Parathyroid adenoma (tissue), 2 donors: ENCODE results near the gene IVD.
"Not testable (repeated sequence)": the region's sequence is repeated elsewhere in the genome, so short reads cannot be mapped to it uniquely, and the experiment has no call there.

ENCODE experiments used
- H2AFZ ChIP-seq: fragments of 300-600 bp; sonication (generic); one replicate; pipeline ENCODE4 v1.7.0; 2017; ENCODE audit warnings: antibody characterized with exemption, mild to moderate bottlenecking
- H3K27ac ChIP-seq: fragments of 300-600 bp; sonication (generic); one replicate; pipeline ENCODE4 v1.7.0; 2017
- H3K27me3 ChIP-seq: fragments of 300-600 bp; sonication (generic); one replicate; pipeline ENCODE4 v1.7.0; 2017; ENCODE audit warnings: low read length; ENCODE audit not compliant: control insufficient read depth, insufficient read depth
- H3K36me3 ChIP-seq: fragments of 300-600 bp; sonication (generic); one replicate; pipeline ENCODE4 v1.7.0; 2017; ENCODE audit warnings: low read length; ENCODE audit not compliant: control insufficient read depth, insufficient read depth
- H3K4me1 ChIP-seq: fragments of 300-600 bp; sonication (generic); one replicate; pipeline ENCODE4 v1.7.0; 2017; ENCODE audit warnings: control low read depth
- H3K4me2 ChIP-seq: fragments of 300-600 bp; sonication (generic); one replicate; pipeline ENCODE4 v1.7.0; 2017; ENCODE audit warnings: low read length
- H3K4me3 ChIP-seq: fragments of 300-600 bp; sonication (generic); one replicate; pipeline ENCODE4 v1.7.0; 2017; ENCODE audit warnings: low read depth, low read length
- H3K79me2 ChIP-seq: fragments of 300-600 bp; sonication (generic); one replicate; pipeline ENCODE4 v1.7.0; 2017; ENCODE audit warnings: control low read depth
- H3K9ac ChIP-seq: fragments of 300-600 bp; sonication (generic); one replicate; pipeline ENCODE4 v1.7.0; 2017; ENCODE audit warnings: mild to moderate bottlenecking
- H3K9me3 ChIP-seq: fragments of 300-600 bp; sonication (generic); one replicate; pipeline ENCODE4 v1.7.0; 2017; ENCODE audit warnings: low read length; ENCODE audit not compliant: control insufficient read depth
- CTCF ChIP-seq: fragments of 300-600 bp; sonication (generic); IDR thresholded peaks from one replicate; pipeline ENCODE4 v1.7.0; 2017; ENCODE audit warnings: antibody characterized with exemption, mild to moderate bottlenecking
- donor health status: primary hyperparathyroidism.

IVD gene

GRCh38 chr15:40450047-40450446, 44.5 kb downstream of the IVD start:
- H3K9ac ChIP-seq: no peak overlapping the region
- H3K4me2 ChIP-seq: no peak overlapping the region
- H3K27me3 ChIP-seq: no peaks in the 10 kb centered on the region
- no peak overlapping the region for H3K4me3 ChIP-seq
- H3K4me1 ChIP-seq: no peaks in the 10 kb centered on the region
- no peaks in the 10 kb centered on the region for H3K9me3 ChIP-seq
- no peaks in the 10 kb centered on the region for H3K36me3 ChIP-seq
- H3K27ac ChIP-seq: no peak overlapping the region
- TF ChIP-seq CTCF: no peak
- peaks cover 18% of the 10 kb centered on the region for H3K79me2 ChIP-seq
- no peak overlapping the region for H2AFZ ChIP-seq

GRCh38 chr15:40451527-40452158, 46.0 kb downstream of the IVD start:
- H3K4me3 ChIP-seq: no peak overlapping the region
- no peaks in the 10 kb centered on the region for H3K9me3 ChIP-seq
- no peak overlapping the region for H3K27ac ChIP-seq
- peaks cover 22% of the 10 kb centered on the region for H3K79me2 ChIP-seq
- no peak for TF ChIP-seq CTCF
- H3K4me1 ChIP-seq: no peaks in the 10 kb centered on the region
- H3K4me2 ChIP-seq: no peak overlapping the region
- H3K27me3 ChIP-seq: no peaks in the 10 kb centered on the region
- no peak overlapping the region for H3K9ac ChIP-seq
- no peaks in the 10 kb centered on the region for H3K36me3 ChIP-seq
- no peak overlapping the region for H2AFZ ChIP-seq

- Histone ChIP-seq H3K27me3 (no peaks in the 10 kb centered on the region), H3K9ac (no peak overlapping the region), H3K4me2 (no peak overlapping the region), H3K79me2 (peaks cover 24% of the 10 kb centered on the region), H3K4me3 (no peak overlapping the region), H3K36me3 (no peaks in the 10 kb centered on the region), H2AFZ (no peak overlapping the region), H3K9me3 (no peaks in the 10 kb centered on the region), H3K27ac (no peak overlapping the region), H3K4me1 (no peaks in the 10 kb centered on the region)
- no peak for TF ChIP-seq CTCF
These were observed 46.9 kb downstream of the IVD start for GRCh38 chr15:40452296-40453090.

- H3K4me3 ChIP-seq, H3K27ac ChIP-seq, H3K4me1 ChIP-seq, H3K36me3 ChIP-seq, H3K9me3 ChIP-seq, H3K27me3 ChIP-seq, H2AFZ ChIP-seq, H3K9ac ChIP-seq, H3K4me2 ChIP-seq: not testable (repeated sequence)
- peaks cover 18% of the 10 kb centered on the region for H3K79me2 ChIP-seq
These were observed 48.3 kb downstream of the IVD start for GRCh38 chr15:40453941-40454340.

- no peak overlapping the region for H2AFZ ChIP-seq
- H3K9ac ChIP-seq: no peak overlapping the region
- H3K27me3 ChIP-seq: no peaks in the 10 kb centered on the region
- peaks cover 13% of the 10 kb centered on the region for H3K79me2 ChIP-seq
- no peak for TF ChIP-seq CTCF
- no peaks in the 10 kb centered on the region for H3K4me1 ChIP-seq
- H3K4me2 ChIP-seq: no peak overlapping the region
- no peak overlapping the region for H3K4me3 ChIP-seq
- H3K9me3 ChIP-seq: no peaks in the 10 kb centered on the region
- H3K36me3 ChIP-seq: no peaks in the 10 kb centered on the region
- H3K27ac ChIP-seq: no peak overlapping the region
These were observed 49.4 kb downstream of the IVD start for GRCh38 chr15:40454904-40455391.
